SK-N-SH treated with all-trans-retinoic acid at 6 μM for 48 hours (cell line): ENCODE results near the gene TEX55.

Source experiments
- BACH2 ChIP-seq: fragments of 250-450 bp; sonication (Bioruptor Pico); IDR thresholded peaks from 2 replicates; pipeline ENCODE4 v1.9.0; 2021; ENCODE audit warnings: mild to moderate bottlenecking, borderline replicate concordance
- ESRRG ChIP-seq: fragments of 250-450 bp; sonication (Bioruptor Pico); IDR thresholded peaks from 2 replicates; pipeline ENCODE4 v1.6.1; 2021; ENCODE audit warnings: mild to moderate bottlenecking
- ISL1 ChIP-seq: fragments of 250-450 bp; sonication (Bioruptor Pico); IDR thresholded peaks from 2 replicates; pipeline ENCODE4 v2.1.2; 2022; ENCODE audit warnings: mild to moderate bottlenecking, moderate library complexity
- PPARA ChIP-seq: fragments of 250-450 bp; sonication (Bioruptor Pico); IDR thresholded peaks from 2 replicates; pipeline ENCODE4 v1.5.0; 2020; ENCODE audit warnings: mild to moderate bottlenecking, borderline replicate concordance
- TF ChIP-seq, protein P1 (sequence below): fragments of 250-450 bp; sonication (Bioruptor Pico); IDR thresholded peaks from 2 replicates; pipeline ENCODE4 v1.5.1; 2020; ENCODE audit warnings: low read depth, mild to moderate bottlenecking, moderate library complexity
- TF ChIP-seq, protein P2 (sequence below): fragments of 250-450 bp; sonication (Bioruptor Pico); IDR thresholded peaks from 2 replicates; pipeline ENCODE4 v1.5.1; 2021; ENCODE audit warnings: mild to moderate bottlenecking, moderate library complexity

DNA sequence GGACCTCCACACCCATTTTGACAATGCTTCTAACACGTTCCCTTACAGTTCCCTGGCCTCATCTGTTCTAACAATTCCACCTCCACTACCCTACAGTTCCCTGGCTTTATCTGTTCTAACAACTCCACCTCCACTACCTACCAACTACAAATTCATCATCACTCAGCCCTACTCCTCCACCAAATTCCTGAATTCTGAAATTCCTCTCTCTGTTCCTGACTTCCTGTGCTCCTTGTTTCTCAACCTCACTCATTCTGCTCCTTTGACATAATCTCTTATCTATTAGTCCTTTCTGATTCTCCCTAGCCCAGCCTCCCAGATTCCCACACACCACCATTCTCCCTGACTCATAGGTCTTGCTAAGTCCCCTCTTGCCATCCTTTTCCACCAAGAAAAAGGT is 49.9 kb downstream of the TEX55 start:
- no peak for TF ChIP-seq ESRRG (CRISPR knock-in tag)
- TF ChIP-seq, protein P1, sequence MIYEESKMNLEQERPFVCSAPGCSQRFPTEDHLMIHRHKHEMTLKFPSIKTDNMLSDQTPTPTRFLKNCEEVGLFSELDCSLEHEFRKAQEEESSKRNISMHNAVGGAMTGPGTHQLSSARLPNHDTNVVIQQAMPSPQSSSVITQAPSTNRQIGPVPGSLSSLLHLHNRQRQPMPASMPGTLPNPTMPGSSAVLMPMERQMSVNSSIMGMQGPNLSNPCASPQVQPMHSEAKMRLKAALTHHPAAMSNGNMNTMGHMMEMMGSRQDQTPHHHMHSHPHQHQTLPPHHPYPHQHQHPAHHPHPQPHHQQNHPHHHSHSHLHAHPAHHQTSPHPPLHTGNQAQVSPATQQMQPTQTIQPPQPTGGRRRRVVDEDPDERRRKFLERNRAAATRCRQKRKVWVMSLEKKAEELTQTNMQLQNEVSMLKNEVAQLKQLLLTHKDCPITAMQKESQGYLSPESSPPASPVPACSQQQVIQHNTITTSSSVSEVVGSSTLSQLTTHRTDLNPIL (CRISPR knock-in tag): no peak
- TF ChIP-seq PPARA (CRISPR knock-in tag): no peak
- no peak for TF ChIP-seq ISL1 (CRISPR knock-in tag)
- TF ChIP-seq, protein P2, sequence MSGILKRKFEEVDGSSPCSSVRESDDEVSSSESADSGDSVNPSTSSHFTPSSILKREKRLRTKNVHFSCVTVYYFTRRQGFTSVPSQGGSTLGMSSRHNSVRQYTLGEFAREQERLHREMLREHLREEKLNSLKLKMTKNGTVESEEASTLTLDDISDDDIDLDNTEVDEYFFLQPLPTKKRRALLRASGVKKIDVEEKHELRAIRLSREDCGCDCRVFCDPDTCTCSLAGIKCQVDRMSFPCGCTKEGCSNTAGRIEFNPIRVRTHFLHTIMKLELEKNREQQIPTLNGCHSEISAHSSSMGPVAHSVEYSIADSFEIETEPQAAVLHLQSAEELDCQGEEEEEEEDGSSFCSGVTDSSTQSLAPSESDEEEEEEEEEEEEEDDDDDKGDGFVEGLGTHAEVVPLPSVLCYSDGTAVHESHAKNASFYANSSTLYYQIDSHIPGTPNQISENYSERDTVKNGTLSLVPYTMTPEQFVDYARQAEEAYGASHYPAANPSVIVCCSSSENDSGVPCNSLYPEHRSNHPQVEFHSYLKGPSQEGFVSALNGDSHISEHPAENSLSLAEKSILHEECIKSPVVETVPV: no peak
- TF ChIP-seq BACH2 (CRISPR knock-in tag): no peak
